Measurements from ENCODE around the gene CALHM4.

DNA sequence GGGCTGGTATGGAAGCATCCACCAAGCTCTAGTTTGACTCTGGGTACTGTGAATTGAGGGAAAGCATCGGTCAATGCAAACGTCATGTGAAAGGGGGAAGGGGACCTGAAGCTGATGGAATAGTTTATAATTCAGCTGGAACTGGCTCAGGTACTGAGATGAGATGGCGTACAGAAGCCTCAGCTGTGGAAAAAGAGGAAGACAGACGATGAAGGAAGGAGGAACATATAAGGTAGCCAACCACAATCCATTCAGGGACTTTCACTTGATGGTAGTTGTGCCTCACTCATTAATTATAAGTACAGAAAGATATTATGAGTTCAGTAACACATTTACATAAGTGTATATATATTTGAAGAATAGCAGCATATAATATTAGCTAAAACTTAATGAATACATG is 39.4 kb upstream of the CALHM4 start:
- TF ChIP-seq, protein P1, sequence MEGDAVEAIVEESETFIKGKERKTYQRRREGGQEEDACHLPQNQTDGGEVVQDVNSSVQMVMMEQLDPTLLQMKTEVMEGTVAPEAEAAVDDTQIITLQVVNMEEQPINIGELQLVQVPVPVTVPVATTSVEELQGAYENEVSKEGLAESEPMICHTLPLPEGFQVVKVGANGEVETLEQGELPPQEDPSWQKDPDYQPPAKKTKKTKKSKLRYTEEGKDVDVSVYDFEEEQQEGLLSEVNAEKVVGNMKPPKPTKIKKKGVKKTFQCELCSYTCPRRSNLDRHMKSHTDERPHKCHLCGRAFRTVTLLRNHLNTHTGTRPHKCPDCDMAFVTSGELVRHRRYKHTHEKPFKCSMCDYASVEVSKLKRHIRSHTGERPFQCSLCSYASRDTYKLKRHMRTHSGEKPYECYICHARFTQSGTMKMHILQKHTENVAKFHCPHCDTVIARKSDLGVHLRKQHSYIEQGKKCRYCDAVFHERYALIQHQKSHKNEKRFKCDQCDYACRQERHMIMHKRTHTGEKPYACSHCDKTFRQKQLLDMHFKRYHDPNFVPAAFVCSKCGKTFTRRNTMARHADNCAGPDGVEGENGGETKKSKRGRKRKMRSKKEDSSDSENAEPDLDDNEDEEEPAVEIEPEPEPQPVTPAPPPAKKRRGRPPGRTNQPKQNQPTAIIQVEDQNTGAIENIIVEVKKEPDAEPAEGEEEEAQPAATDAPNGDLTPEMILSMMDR (IDR thresholded peaks at IDR 0.05): no peak
- TF ChIP-seq EP300 (IDR thresholded peaks at IDR 0.05) (no peak), POLR2AphosphoS5 (IDR thresholded peaks at IDR 0.05) (no peak)

Data from esophagus muscularis mucosa (tissue), 4 donors.